ENCODE results near the gene PRAF2. TPM values are rescaled to one million over a fixed set of nuclear protein-coding genes. Genes with fewer than 3 reads are reported as not detected.
A peak's percentile ranks its signal among the peaks of the same experiment; 100 is the strongest.

Gene PRAF2
- total RNA-seq, 1 experiment from 2014 or later = 5.0 TPM

- no peak overlapping the region for H3K27ac ChIP-seq
These were observed 33.3 kb downstream of the PRAF2 start for GRCh38 chrX:49040376-49040955.

GRCh38 chrX:49039598-49040375, 34.0 kb downstream of the PRAF2 start:
- H3K27me3 ChIP-seq = no peaks in the 10 kb centered on the region
- H3K4me1 ChIP-seq = no peaks in the 10 kb centered on the region
- H3K4me3 ChIP-seq = no peak overlapping the region
- H3K9me3 ChIP-seq (replicated peaks) = no peaks in the 10 kb centered on the region
- H3K36me3 ChIP-seq = no peaks in the 10 kb centered on the region
- no peak overlapping the region for H3K27ac ChIP-seq
- DNase-seq = peak; percentile 53 to 57

More at GRCh38 chrX:49040376-49040955, 33.3 kb downstream of the PRAF2 start:
- H3K9me3 ChIP-seq (replicated peaks) = no peaks in the 10 kb centered on the region
- H3K4me3 ChIP-seq = no peak overlapping the region
- no peaks in the 10 kb centered on the region for H3K4me1 ChIP-seq
- no peak for DNase-seq
- H3K36me3 ChIP-seq = no peaks in the 10 kb centered on the region
- H3K27me3 ChIP-seq = no peaks in the 10 kb centered on the region

GRCh38 chrX:49037883-49038475, 35.8 kb downstream of the PRAF2 start:
- Histone ChIP-seq H3K4me1 (no peaks in the 10 kb centered on the region), H3K36me3 (no peaks in the 10 kb centered on the region), H3K9me3 (replicated peaks) (no peaks in the 10 kb centered on the region), H3K27me3 (no peaks in the 10 kb centered on the region), H3K4me3 (no peak overlapping the region), H3K27ac (no peak overlapping the region)
- DNase-seq = no peak

GRCh38 chrX:49030283-49030682, 43.5 kb downstream of the PRAF2 start:
- Histone ChIP-seq H3K4me3 (no peak overlapping the region), H3K27me3 (no peaks in the 10 kb centered on the region), H3K9me3 (replicated peaks) (no peaks in the 10 kb centered on the region), H3K4me1 (no peaks in the 10 kb centered on the region), H3K36me3 (no peaks in the 10 kb centered on the region), H3K27ac (no peak overlapping the region)
- no peak for DNase-seq

GRCh38 chrX:49029876-49030275, 43.9 kb downstream of the PRAF2 start:
- no peak for DNase-seq
- Histone ChIP-seq H3K9me3 (replicated peaks) (no peaks in the 10 kb centered on the region), H3K4me3 (no peak overlapping the region), H3K27ac (no peak overlapping the region), H3K4me1 (no peaks in the 10 kb centered on the region), H3K36me3 (no peaks in the 10 kb centered on the region), H3K27me3 (no peaks in the 10 kb centered on the region)

Other genes starting within 250 kb of the PRAF2 start
- not detected in 2 replicates for gene ERAS, start 247.5 kb downstream of the PRAF2 start, total RNA-seq (2014; rRNA removed; shearing (Covaris generic))
- not detected in 2 replicates for gene PCSK1N, start 238.4 kb downstream of the PRAF2 start, total RNA-seq (2014; rRNA removed; shearing (Covaris generic))
- 43.5 and 51.1 TPM in 2 replicates for gene TIMM17B, start 176.2 kb downstream of the PRAF2 start, total RNA-seq (2014; rRNA removed; shearing (Covaris generic))
- gene PQBP1, start 176.1 kb downstream of the PRAF2 start, total RNA-seq (2014; rRNA removed; shearing (Covaris generic)) = 52.3 and 52.4 TPM in 2 replicates
- gene SLC35A2, start 162.4 kb downstream of the PRAF2 start, total RNA-seq (2014; rRNA removed; shearing (Covaris generic)) = 12.6 and 16.0 TPM in 2 replicates
- gene PIM2, start 155.0 kb downstream of the PRAF2 start, total RNA-seq (2014; rRNA removed; shearing (Covaris generic)) = 6.8 and 8.0 TPM in 2 replicates
- gene OTUD5, start 116.4 kb downstream of the PRAF2 start, total RNA-seq (2014; rRNA removed; shearing (Covaris generic)) = 17.0 and 19.2 TPM in 2 replicates
- 0.08 and 0.12 TPM in 2 replicates for gene KCND1, start 102.2 kb downstream of the PRAF2 start, total RNA-seq (2014; rRNA removed; shearing (Covaris generic))
- 16.2 and 19.4 TPM in 2 replicates for gene GRIPAP1, start 71.7 kb downstream of the PRAF2 start, total RNA-seq (2014; rRNA removed; shearing (Covaris generic))
- 9.6 and 10.2 TPM in 2 replicates for gene TFE3, start 30.6 kb downstream of the PRAF2 start, total RNA-seq (2014; rRNA removed; shearing (Covaris generic))
- gene CCDC120, start 15.0 kb downstream of the PRAF2 start, total RNA-seq (2014; rRNA removed; shearing (Covaris generic)) = 2.0 and 2.5 TPM in 2 replicates
- 18.0 and 18.1 TPM in 2 replicates for gene WDR45, start 5.9 kb upstream of the PRAF2 start, total RNA-seq (2014; rRNA removed; shearing (Covaris generic))
- 13.0 and 14.3 TPM in 2 replicates for gene GPKOW, start 49.7 kb upstream of the PRAF2 start, total RNA-seq (2014; rRNA removed; shearing (Covaris generic))
- 0.53 and 1.2 TPM in 2 replicates for gene MAGIX, start 88.8 kb upstream of the PRAF2 start, total RNA-seq (2014; rRNA removed; shearing (Covaris generic))
- gene PLP2, start 97.9 kb upstream of the PRAF2 start, total RNA-seq (2014; rRNA removed; shearing (Covaris generic)) = 50.3 and 56.6 TPM in 2 replicates
- 3.4 TPM in 2 replicates for gene PRICKLE3, start 112.4 kb upstream of the PRAF2 start, total RNA-seq (2014; rRNA removed; shearing (Covaris generic))
- 0.10 and 0.45 TPM in 2 replicates for gene SYP, start 126.2 kb upstream of the PRAF2 start, total RNA-seq (2014; rRNA removed; shearing (Covaris generic))
- not detected in 2 replicates for gene CACNA1F, start 159.3 kb upstream of the PRAF2 start, total RNA-seq (2014; rRNA removed; shearing (Covaris generic))
- 6.6 and 6.7 TPM in 2 replicates for gene CCDC22, start 161.5 kb upstream of the PRAF2 start, total RNA-seq (2014; rRNA removed; shearing (Covaris generic))
- not detected in 2 replicates for gene FOXP3, start 190.7 kb upstream of the PRAF2 start, total RNA-seq (2014; rRNA removed; shearing (Covaris generic))
- 1.6 and 1.9 TPM in 2 replicates for gene PPP1R3F, start 195.8 kb upstream of the PRAF2 start, total RNA-seq (2014; rRNA removed; shearing (Covaris generic))
- not detected in 2 replicates for gene GAGE10, start 229.6 kb upstream of the PRAF2 start, total RNA-seq (2014; rRNA removed; shearing (Covaris generic))
- gene GAGE12J, start 248.0 kb upstream of the PRAF2 start, total RNA-seq (2014; rRNA removed; shearing (Covaris generic)) = not detected in 2 replicates

All from SJCRH30 (cell line).